Lung (tissue), 12 donors: Measurements from ENCODE around the gene PATJ. TPM values are rescaled to one million over a fixed set of nuclear protein-coding genes. Genes with fewer than 3 reads are reported as not detected.

ENCODE experiments used
- ATAC-seq: fragments of 200-7000 bp; cut with Tn5 transposase; one replicate; pipeline ENCODE4 v1.9.1; 2020; ENCODE audit warnings: moderate number of reproducible peaks; ENCODE audit not compliant: insufficient read depth, low FRiP score
- DNase-seq, 3 donors: peaks; one replicate each; pipeline ENCODE4 v3.0.0-alpha.2; 2013 to 2017
- H3K27ac ChIP-seq, 2 donors: one replicate each; pipeline ENCODE4 v1.5.1; 2013; ENCODE audit warnings: mild to moderate bottlenecking in 2 of 2, moderate library complexity in 2 of 2, control low read depth in 1 of 2, inconsistent platforms in 1 of 2, low read depth in 1 of 2, low read length in 1 of 2
- H3K27me3 ChIP-seq, 3 donors: one replicate each; pipeline ENCODE4 v1.5.1; 2013; ENCODE audit warnings: low read length in 2 of 3; ENCODE audit not compliant: control insufficient read depth in 3 of 3, insufficient read depth in 3 of 3
- H3K36me3 ChIP-seq, 4 donors: one replicate each; pipeline ENCODE4 v1.5.1; 2013; ENCODE audit warnings: low read length in 4 of 4, mild to moderate bottlenecking in 1 of 4, moderate library complexity in 1 of 4; ENCODE audit not compliant: control insufficient read depth in 4 of 4, insufficient read depth in 4 of 4
- H3K4me1 ChIP-seq, 5 donors: one replicate each; pipeline ENCODE4 v1.5.1; 2013; ENCODE audit warnings: low read length in 5 of 5, mild to moderate bottlenecking in 2 of 5, moderate library complexity in 1 of 5; ENCODE audit not compliant: control insufficient read depth in 5 of 5, insufficient read depth in 5 of 5
- H3K4me3 ChIP-seq: one replicate; pipeline ENCODE4 v1.5.1; 2013; ENCODE audit warnings: mild to moderate bottlenecking, control low read depth, moderate library complexity
- H3K9ac ChIP-seq, 2 donors: one replicate each; pipeline ENCODE4 v1.5.1; 2013; ENCODE audit warnings: low read length in 2 of 2, control low read depth in 1 of 2; ENCODE audit not compliant: insufficient read depth in 1 of 2
- H3K9me3 ChIP-seq, 4 donors: one replicate each; pipeline ENCODE4 v1.5.1; 2013; ENCODE audit warnings: low read length in 3 of 4, mild to moderate bottlenecking in 1 of 4, moderate library complexity in 1 of 4; ENCODE audit not compliant: control insufficient read depth in 4 of 4, insufficient read depth in 3 of 4
- CTCF ChIP-seq: IDR thresholded peaks from 2 replicates; pipeline ENCODE4 v1.5.1; 2012; ENCODE audit warnings: mild to moderate bottlenecking; ENCODE audit errors: control extremely low read depth, extremely low read depth
- WGBS, 2 donors: extraction: QIAGEN DNeasy Blood & Tissue Kit; methylation state at CpG; one replicate each; pipeline ENCODE4 v1.1.7; 2013; 5-methylcytosine and 5-hydroxymethylcytosine counted together
- polyA plus RNA-seq, 2 donors: library from polyadenylated mRNA; stranded (reverse); fragments of 200-250 nt; gene quantifications; one replicate each; pipeline ENCODE4 v1.2.1, GENCODE V29; 2013
- total RNA-seq, 2 donors: library from RNA; depleted of rRNA in 1 of 2; stranded (reverse); fragments of >200 nt in 1 of 2; gene quantifications; one replicate each; pipeline ENCODE4 v1.2.1, GENCODE V29; 2014 to 2021
- donor health status: control.
- donor health status: control.
- donor health status: Bipolar disorder and iron deficiency.
- donor health status: healthy.
- donor health status: DM: yes; HTN: yes; CAD: no.

PATJ gene
- total and polyA plus RNA-seq, 4 donors, result 5.3 to 115 (median 26.8) TPM

- H3K36me3 ChIP-seq, result peaks cover 0 to 2% (median 0%) of the 10 kb centered on the region in 4 donors
- H3K27me3 ChIP-seq, result no peaks in the 10 kb centered on the region
- no peak overlapping the region for H3K9ac ChIP-seq
- ATAC-seq (no peak), DNase-seq (no peak)
- TF ChIP-seq CTCF, result no peak
- no peak overlapping the region for H3K4me3 ChIP-seq
- WGBS, 2 donors, result 98% methylated on average over 4 of the region's 4 CpGs
- no peak overlapping the region for H3K27ac ChIP-seq
- H3K4me1 ChIP-seq, result peaks cover 0 to 5% (median 0%) of the 10 kb centered on the region in 5 donors
- H3K9me3 ChIP-seq, result no peaks in the 10 kb centered on the region
These were observed 349.8 kb downstream of the PATJ start for GRCh38 chr1:62092110-62092509.

GRCh38 chr1:62093261-62093660, 351.0 kb downstream of the PATJ start:
- DNase-seq, result no peak
- no peak for ATAC-seq
- 79 to 87% methylated on average over 3 of the region's 3 CpGs for WGBS, 2 donors
- H3K4me1 ChIP-seq, result peaks cover 0 to 5% (median 0%) of the 10 kb centered on the region in 5 donors
- no peak overlapping the region for H3K9ac ChIP-seq
- no peak for TF ChIP-seq CTCF
- H3K27me3 ChIP-seq, result no peaks in the 10 kb centered on the region
- H3K4me3 ChIP-seq, result no peak overlapping the region
- no peak overlapping the region for H3K27ac ChIP-seq
- peaks cover 0 to 2% (median 0%) of the 10 kb centered on the region in 4 donors for H3K9me3 ChIP-seq
- no peaks in the 10 kb centered on the region for H3K36me3 ChIP-seq

- Histone ChIP-seq H3K27ac (no peak overlapping the region), H3K4me1 (no peaks in the 10 kb centered on the region), H3K36me3 (peaks cover 0 to 3% (median 0%) of the 10 kb centered on the region in 4 donors), H3K9ac (no peak overlapping the region), H3K4me3 (no peak overlapping the region), H3K9me3 (peaks cover 0 to 2% (median 0%) of the 10 kb centered on the region in 4 donors), H3K27me3 (no peaks in the 10 kb centered on the region)
- 96 to 97% methylated on average over 3 of the region's 3 CpGs for WGBS, 2 donors
- ATAC-seq, result no peak
- DNase-seq, result no peak
- no peak for TF ChIP-seq CTCF
These were observed 355.2 kb downstream of the PATJ start for GRCh38 chr1:62097464-62097863.

GRCh38 chr1:62100442-62100841, 358.2 kb downstream of the PATJ start:
- 94 to 95% methylated on average over 2 of the region's 2 CpGs for WGBS, 2 donors
- DNase-seq (no peak), ATAC-seq (no peak)
- Histone ChIP-seq H3K36me3 (peaks cover 0 to 3% (median 0%) of the 10 kb centered on the region in 4 donors), H3K9me3 (peaks cover 0 to 2% (median 0%) of the 10 kb centered on the region in 4 donors), H3K9ac (no peak overlapping the region), H3K4me1 (no peaks in the 10 kb centered on the region), H3K4me3 (no peak overlapping the region), H3K27ac (no peak overlapping the region), H3K27me3 (no peaks in the 10 kb centered on the region)
- no peak for TF ChIP-seq CTCF
